ENCODE measurements around the gene OPRL1. TPM values are rescaled to one million over a fixed set of nuclear protein-coding genes. Genes with fewer than 3 reads are reported as not detected.
A peak's percentile ranks its signal among the peaks of the same experiment; 100 is the strongest.

Gene OPRL1
- total RNA-seq, 1 experiment from 2014 or later, result 3.9 TPM

- ChIA-PET CTCF (interaction anchor here (1.0 kb wide), 2 partner anchors 21 to 24 kb away, joined by 3 to 4 read pairs; no protein-coding TSS in a partner anchor), POLR2A (interaction anchor here (0.6 kb wide), 1 partner anchor 142 kb away, joined by 5 read pairs; no protein-coding TSS in a partner anchor)
- peaks cover 35% of the 10 kb centered on the region for H3K4me1 ChIP-seq (ENCODE audit: control insufficient read depth, insufficient read depth, low read length)
- H3K9me3 ChIP-seq (ENCODE audit: control insufficient read depth, insufficient read depth, low read depth, low read length), result no peaks in the 10 kb centered on the region
- H3K4me3 ChIP-seq (ENCODE audit: low read depth in 2 of 2, low read length in 2 of 2), result peak within 1 kb of the TSS; percentile 67 to 72
- DNase-seq (ENCODE audit: low read depth, low spot score), result peak; percentile 75
- peak; percentile 59; the same call in 1 of the 2 replicates for TF ChIP-seq TCF7L2 (IDR thresholded peaks at IDR 0.05; ENCODE audit: low read depth, low read length)
- TF ChIP-seq, protein P1, sequence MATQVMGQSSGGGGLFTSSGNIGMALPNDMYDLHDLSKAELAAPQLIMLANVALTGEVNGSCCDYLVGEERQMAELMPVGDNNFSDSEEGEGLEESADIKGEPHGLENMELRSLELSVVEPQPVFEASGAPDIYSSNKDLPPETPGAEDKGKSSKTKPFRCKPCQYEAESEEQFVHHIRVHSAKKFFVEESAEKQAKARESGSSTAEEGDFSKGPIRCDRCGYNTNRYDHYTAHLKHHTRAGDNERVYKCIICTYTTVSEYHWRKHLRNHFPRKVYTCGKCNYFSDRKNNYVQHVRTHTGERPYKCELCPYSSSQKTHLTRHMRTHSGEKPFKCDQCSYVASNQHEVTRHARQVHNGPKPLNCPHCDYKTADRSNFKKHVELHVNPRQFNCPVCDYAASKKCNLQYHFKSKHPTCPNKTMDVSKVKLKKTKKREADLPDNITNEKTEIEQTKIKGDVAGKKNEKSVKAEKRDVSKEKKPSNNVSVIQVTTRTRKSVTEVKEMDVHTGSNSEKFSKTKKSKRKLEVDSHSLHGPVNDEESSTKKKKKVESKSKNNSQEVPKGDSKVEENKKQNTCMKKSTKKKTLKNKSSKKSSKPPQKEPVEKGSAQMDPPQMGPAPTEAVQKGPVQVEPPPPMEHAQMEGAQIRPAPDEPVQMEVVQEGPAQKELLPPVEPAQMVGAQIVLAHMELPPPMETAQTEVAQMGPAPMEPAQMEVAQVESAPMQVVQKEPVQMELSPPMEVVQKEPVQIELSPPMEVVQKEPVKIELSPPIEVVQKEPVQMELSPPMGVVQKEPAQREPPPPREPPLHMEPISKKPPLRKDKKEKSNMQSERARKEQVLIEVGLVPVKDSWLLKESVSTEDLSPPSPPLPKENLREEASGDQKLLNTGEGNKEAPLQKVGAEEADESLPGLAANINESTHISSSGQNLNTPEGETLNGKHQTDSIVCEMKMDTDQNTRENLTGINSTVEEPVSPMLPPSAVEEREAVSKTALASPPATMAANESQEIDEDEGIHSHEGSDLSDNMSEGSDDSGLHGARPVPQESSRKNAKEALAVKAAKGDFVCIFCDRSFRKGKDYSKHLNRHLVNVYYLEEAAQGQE (IDR thresholded peaks at IDR 0.05; ENCODE audit: insufficient read depth in 1 of 2, low read depth in 2 of 2, low read length in 1 of 2), result 0 out of 4 replicates have a peak, but pooled peaks of 1 of the 2 experiments have one; percentile 58
- peak; percentile 81; the same call in 1 of the 2 replicates for TF ChIP-seq SIN3A (IDR thresholded peaks at IDR 0.05; ENCODE audit: borderline replicate concordance, insufficient read depth, low read depth, low read length)
- no peak for TF ChIP-seq CTCF (IDR thresholded peaks at IDR 0.05)
- peak; percentile 86 for TF ChIP-seq POLR2AphosphoS5 (IDR thresholded peaks at IDR 0.05; ENCODE audit: low read depth, low read length)
- no TSS peak for BruUV-seq (replicated peaks)
- peak within 1 kb of the TSS; percentile 90 for H3K27ac ChIP-seq (ENCODE audit: low read length)
- peak; percentile 94 for ATAC-seq
- H3K36me3 ChIP-seq (ENCODE audit: control insufficient read depth, insufficient read depth, low read length), result no peaks in the 10 kb centered on the region
- H3K27me3 ChIP-seq (ENCODE audit: control insufficient read depth, insufficient read depth, low read length), result no peaks in the 10 kb centered on the region
- intact Hi-C loops (cut with micrococcal nuclease; ENCODE audit: unreplicated experiment), result no loop called here
- in situ Hi-C loops (cut with HindIII; ENCODE audit: low pct_unique_long_range_greater_than_20kb, low sequenced_read_pairs), result no loop called here
Measured at GRCh38 chr20:64062596-64063388, 17.1 kb upstream of the OPRL1 start, which contains the start of gene TCEA2. Gene TCEA2 (plus strand): TSS chr20:64063198. CDS start chr20:64063313, 115 bp downstream.

DNA sequence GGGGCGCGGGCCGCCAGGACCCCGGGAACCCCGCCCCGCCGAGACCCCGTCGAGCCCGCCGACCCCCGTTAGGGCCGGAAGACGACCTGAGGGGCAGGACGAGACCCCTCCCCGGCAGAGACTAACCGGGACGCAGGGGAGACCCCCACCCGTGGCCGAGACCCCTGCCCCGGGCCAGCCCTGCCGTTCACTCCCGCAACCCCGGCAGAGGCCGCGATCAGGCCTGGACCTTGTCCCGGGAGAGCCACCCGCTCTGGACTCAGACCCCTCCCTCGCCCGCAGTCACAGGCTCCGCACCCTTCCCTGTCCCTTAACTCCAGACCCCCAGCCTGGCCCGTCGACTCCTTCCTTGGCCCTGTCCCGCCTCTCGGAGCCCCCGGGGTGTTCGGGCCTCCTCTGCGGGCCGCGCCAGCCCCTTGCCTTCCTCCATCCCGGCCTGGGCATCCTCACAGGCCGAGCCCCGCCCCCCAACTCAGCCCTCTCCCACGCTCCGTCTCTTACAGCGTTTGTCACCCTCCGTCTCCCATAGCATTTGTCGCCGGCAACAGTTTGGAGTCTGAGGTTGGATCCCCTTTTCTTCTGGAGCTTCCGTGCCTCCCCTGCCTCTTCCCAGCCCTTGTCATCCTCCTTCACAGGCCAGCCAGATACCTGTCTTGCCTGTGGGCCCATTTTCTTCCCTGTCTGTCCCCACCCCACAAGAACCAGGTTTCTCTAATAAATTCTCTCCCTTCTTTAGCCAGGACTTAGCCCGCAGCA is 16.3 kb upstream of the OPRL1 start:
- peak overlapping the region; percentile 67 to 72 for H3K4me3 ChIP-seq (ENCODE audit: low read depth in 2 of 2, low read length in 2 of 2)
- no peaks in the 10 kb centered on the region for H3K27me3 ChIP-seq (ENCODE audit: control insufficient read depth, insufficient read depth, low read length)
- H3K36me3 ChIP-seq (ENCODE audit: control insufficient read depth, insufficient read depth, low read length), result no peaks in the 10 kb centered on the region
- no peaks in the 10 kb centered on the region for H3K9me3 ChIP-seq (ENCODE audit: control insufficient read depth, insufficient read depth, low read depth, low read length)
- BruUV-seq (replicated peaks), result TSS peak; percentile 86
- peaks cover 30% of the 10 kb centered on the region for H3K4me1 ChIP-seq (ENCODE audit: control insufficient read depth, insufficient read depth, low read length)
- in situ Hi-C loops (cut with HindIII; ENCODE audit: low pct_unique_long_range_greater_than_20kb, low sequenced_read_pairs), result no loop called here
- H3K27ac ChIP-seq (ENCODE audit: low read length), result peak overlapping the region; percentile 74
- no peak for TF ChIP-seq TCF7L2 (IDR thresholded peaks at IDR 0.05; ENCODE audit: low read depth, low read length)
- no peak for TF ChIP-seq CTCF (IDR thresholded peaks at IDR 0.05)
- TF ChIP-seq POLR2AphosphoS5 (IDR thresholded peaks at IDR 0.05; ENCODE audit: low read depth, low read length), result no peak; the same call in 1 of the 2 replicates
- intact Hi-C loops (cut with micrococcal nuclease; ENCODE audit: unreplicated experiment), result no loop called here
- peak; percentile 15; the same call in 1 of the 2 replicates for ATAC-seq
- DNase-seq (ENCODE audit: low read depth, low spot score), result no peak
- ChIA-PET POLR2A (interaction anchor here (0.6 kb wide), 1 partner anchor 143 kb away, joined by 5 read pairs; no protein-coding TSS in a partner anchor), CTCF (interaction anchor here (1.0 kb wide), 2 partner anchors 20 to 25 kb away, joined by 3 to 4 read pairs; no protein-coding TSS in a partner anchor)

Measured in Panc1 (cell line).